Astrocyte (in vitro differentiated cells and primary cell): ENCODE data around the gene NEK6. TPM values are rescaled to one million over a fixed set of nuclear protein-coding genes. Genes with fewer than 3 reads are reported as not detected.

Source experiments
- DNase-seq: peaks from one replicate; pipeline ENCODE4 v3.0.0-alpha.2; 2010; ENCODE audit warnings: low read depth
- FAIRE-seq: peaks from 2 replicates; lab custom pipeline; 2011; peaks lifted over from hg19 to GRCh38; lab: Jason Lieb, UNC
- H2AFZ ChIP-seq: 2 replicates; pipeline ENCODE4 v1.6.0; 2012; ENCODE audit warnings: low read depth, low read length, inconsistent platforms
- H3K27ac ChIP-seq: 2 replicates; pipeline ENCODE4 v1.5.1; 2011; ENCODE audit warnings: low read depth, low read length, inconsistent platforms
- H3K27me3 ChIP-seq: 2 replicates; pipeline ENCODE4 v1.6.0; 2011; ENCODE audit warnings: low read length, inconsistent platforms; ENCODE audit not compliant: insufficient read depth
- H3K36me3 ChIP-seq: 2 replicates; pipeline ENCODE4 v1.5.1; 2011; ENCODE audit warnings: low read length, inconsistent platforms; ENCODE audit not compliant: insufficient read depth
- H3K4me1 ChIP-seq: 2 replicates; pipeline ENCODE4 v1.5.1; 2011; ENCODE audit warnings: low read length, inconsistent platforms; ENCODE audit not compliant: insufficient read depth
- H3K4me2 ChIP-seq: 2 replicates; pipeline ENCODE4 v1.6.0; 2012; ENCODE audit warnings: low read length, inconsistent platforms
- H3K4me3 ChIP-seq: 2 replicates; pipeline ENCODE4 v1.5.1; 2011; ENCODE audit warnings: low read depth, mild to moderate bottlenecking, low read length, inconsistent platforms; ENCODE audit not compliant: insufficient read depth
- H3K79me2 ChIP-seq: 2 replicates; pipeline ENCODE4 v1.6.0; 2012; ENCODE audit warnings: mild to moderate bottlenecking, low read length, inconsistent platforms; ENCODE audit not compliant: insufficient read depth
- H3K9ac ChIP-seq: 2 replicates; pipeline ENCODE4 v1.6.0; 2012; ENCODE audit warnings: mild to moderate bottlenecking, low read length, inconsistent platforms
- H3K9me3 ChIP-seq: 2 replicates; pipeline ENCODE4 v1.5.1; 2012; ENCODE audit warnings: low read depth, mild to moderate bottlenecking, low read length, inconsistent platforms; ENCODE audit not compliant: insufficient read depth
- H4K20me1 ChIP-seq: 2 replicates; pipeline ENCODE4 v1.6.0; 2012; ENCODE audit warnings: low read length, inconsistent platforms; ENCODE audit not compliant: insufficient read depth
- H3K27ac Mint-ChIP-seq: one replicate; pipeline ENCODE4 v1.8.0; 2021; ENCODE audit warnings: mild to moderate bottlenecking, mixed read lengths; ENCODE audit not compliant: unreplicated experiment
- H3K27me3 Mint-ChIP-seq: one replicate; pipeline ENCODE4 v1.8.0; 2021; ENCODE audit warnings: low read depth, mixed read lengths; ENCODE audit not compliant: unreplicated experiment
- H3K36me3 Mint-ChIP-seq: one replicate; pipeline ENCODE4 v1.8.0; 2021; ENCODE audit warnings: low read depth, mixed read lengths; ENCODE audit not compliant: unreplicated experiment
- H3K4me1 Mint-ChIP-seq: one replicate; pipeline ENCODE4 v1.8.0; 2021; ENCODE audit warnings: low read depth, mixed read lengths; ENCODE audit not compliant: unreplicated experiment
- H3K4me3 Mint-ChIP-seq: one replicate; pipeline ENCODE4 v1.8.0; 2021; ENCODE audit warnings: mild to moderate bottlenecking, moderate library complexity, mixed read lengths; ENCODE audit not compliant: unreplicated experiment
- H3K9me3 Mint-ChIP-seq: one replicate; pipeline ENCODE4 v1.8.0; 2021; ENCODE audit warnings: mild to moderate bottlenecking, mixed read lengths; ENCODE audit not compliant: unreplicated experiment
- CTCF ChIP-seq: IDR thresholded peaks from 2 replicates; pipeline ENCODE4 v1.5.1; 2011; ENCODE audit warnings: low read depth, mild to moderate bottlenecking, inconsistent platforms, low read length, moderate library complexity; ENCODE audit not compliant: insufficient read depth
- EZH2 ChIP-seq: IDR thresholded peaks from 2 replicates; pipeline ENCODE4 v1.6.1; 2012; ENCODE audit warnings: mild to moderate bottlenecking, low read length, inconsistent platforms; ENCODE audit not compliant: insufficient read depth
- total RNA-seq: library from RNA; stranded (reverse); gene quantifications from 2 replicates; pipeline ENCODE4 v1.2.1, GENCODE V29; 2021

NEK6 gene
- total RNA-seq, 1 donor from 2014 or later = 76.8 TPM

- no peaks in the 10 kb centered on the region for H3K9me3 Mint-ChIP-seq
- H3K27ac ChIP-seq = peak overlapping the region; percentile 93
- H3K4me1 Mint-ChIP-seq = peaks cover 27% of the 10 kb centered on the region
- H3K4me3 ChIP-seq = peak overlapping the region; percentile 24
- no peaks in the 10 kb centered on the region for H3K9me3 ChIP-seq
- DNase-seq = peak; percentile 97
- H3K27ac Mint-ChIP-seq = peak overlapping the region; percentile 86
- TF ChIP-seq EZH2 = no peak
- no peak for TF ChIP-seq CTCF
- H3K27me3 Mint-ChIP-seq = no peaks in the 10 kb centered on the region
- H3K36me3 ChIP-seq = peaks cover 12% of the 10 kb centered on the region
- H2AFZ ChIP-seq = no peak overlapping the region
- peak overlapping the region; percentile 52 for H3K4me2 ChIP-seq
- no peaks in the 10 kb centered on the region for H4K20me1 ChIP-seq
- no peak overlapping the region for H3K4me3 Mint-ChIP-seq
- no peaks in the 10 kb centered on the region for H3K27me3 ChIP-seq
- H3K79me2 ChIP-seq = peaks cover 67% of the 10 kb centered on the region
- peaks cover 31% of the 10 kb centered on the region for H3K4me1 ChIP-seq
- FAIRE-seq = peak; percentile 96
- H3K36me3 Mint-ChIP-seq = peaks cover 11% of the 10 kb centered on the region
- peak overlapping the region; percentile 69 for H3K9ac ChIP-seq
Measured at GRCh38 chr9:124309667-124310084, 51.9 kb downstream of the NEK6 start.

- no peaks in the 10 kb centered on the region for H4K20me1 ChIP-seq
- no peak overlapping the region for H3K4me3 ChIP-seq
- H2AFZ ChIP-seq = no peak overlapping the region
- no peak overlapping the region for H3K9ac ChIP-seq
- H3K36me3 Mint-ChIP-seq = peaks cover 13% of the 10 kb centered on the region
- H3K27me3 Mint-ChIP-seq = no peaks in the 10 kb centered on the region
- no peak overlapping the region for H3K27ac Mint-ChIP-seq
- H3K79me2 ChIP-seq = peaks cover 60% of the 10 kb centered on the region
- TF ChIP-seq EZH2 = no peak
- no peak for TF ChIP-seq CTCF
- H3K4me1 ChIP-seq = peaks cover 23% of the 10 kb centered on the region
- no peak overlapping the region for H3K4me2 ChIP-seq
- DNase-seq (no peak), FAIRE-seq (no peak)
- no peak overlapping the region for H3K4me3 Mint-ChIP-seq
- no peaks in the 10 kb centered on the region for H3K27me3 ChIP-seq
- H3K9me3 ChIP-seq = no peaks in the 10 kb centered on the region
- no peaks in the 10 kb centered on the region for H3K9me3 Mint-ChIP-seq
- no peak overlapping the region for H3K27ac ChIP-seq
- peaks cover 13% of the 10 kb centered on the region for H3K36me3 ChIP-seq
- H3K4me1 Mint-ChIP-seq = peaks cover 19% of the 10 kb centered on the region
Measured at GRCh38 chr9:124311283-124311682, 53.5 kb downstream of the NEK6 start.

- DNase-seq = no peak
- H3K79me2 ChIP-seq = peaks cover 53% of the 10 kb centered on the region
- H2AFZ ChIP-seq = no peak overlapping the region
- no peak for TF ChIP-seq EZH2
- TF ChIP-seq CTCF = no peak
- Mint-ChIP-seq H3K36me3 (peaks cover 17% of the 10 kb centered on the region), H3K27me3 (no peaks in the 10 kb centered on the region), H3K9me3 (peaks cover 3% of the 10 kb centered on the region), H3K4me3 (no peak overlapping the region), H3K27ac (no peak overlapping the region), H3K4me1 (peaks cover 11% of the 10 kb centered on the region)
- H3K4me2 ChIP-seq = no peak overlapping the region
- peaks cover 16% of the 10 kb centered on the region for H3K4me1 ChIP-seq
- H3K4me3 ChIP-seq = no peak overlapping the region
- peaks cover 22% of the 10 kb centered on the region for H3K36me3 ChIP-seq
- no peak for FAIRE-seq
- H3K27me3 ChIP-seq = no peaks in the 10 kb centered on the region
- H4K20me1 ChIP-seq = no peaks in the 10 kb centered on the region
- H3K9me3 ChIP-seq = no peaks in the 10 kb centered on the region
- H3K27ac ChIP-seq = no peak overlapping the region
- no peak overlapping the region for H3K9ac ChIP-seq
Measured at GRCh38 chr9:124312290-124313265, 54.8 kb downstream of the NEK6 start.
